ENCODE data around the gene USP24. TPM values are rescaled to one million over a fixed set of nuclear protein-coding genes. Genes with fewer than 3 reads are reported as not detected.

USP24 gene
- total RNA-seq, 1 experiment from 2014 or later: 40.9 TPM

DNA sequence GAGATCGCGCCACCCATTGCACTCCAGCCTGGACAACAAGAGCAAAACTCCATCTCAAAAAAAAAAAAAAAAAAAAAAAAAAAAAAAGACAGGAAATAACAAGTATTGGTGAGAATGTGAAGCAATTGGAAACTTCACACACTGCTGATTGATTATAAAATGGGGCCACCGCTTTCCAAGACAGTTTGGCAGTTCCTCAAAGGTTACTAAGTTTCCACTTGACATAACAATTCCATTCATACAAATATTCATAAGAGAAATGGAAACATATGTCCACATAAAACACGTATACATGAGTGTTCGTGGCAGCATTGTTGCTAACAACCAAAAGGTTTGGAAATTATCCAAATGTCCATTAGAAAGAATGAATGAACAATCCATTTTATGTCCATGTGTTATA lies 26.3 kb downstream of the USP24 start (continued):
- TF ChIP-seq SOX15 (CRISPR knock-in tag; IDR thresholded peaks at IDR 0.05) (no peak), SMAD3 (CRISPR knock-in tag; IDR thresholded peaks at IDR 0.05; ENCODE audit: borderline replicate concordance) (no peak), ZNF423 (CRISPR knock-in tag; IDR thresholded peaks at IDR 0.05) (no peak), ZNF396 (CRISPR knock-in tag; IDR thresholded peaks at IDR 0.05; ENCODE audit: borderline replicate concordance) (no peak), JUN (CRISPR knock-in tag; IDR thresholded peaks at IDR 0.05) (no peak), ESRRA (CRISPR knock-in tag; IDR thresholded peaks at IDR 0.05; ENCODE audit: borderline replicate concordance) (no peak), MXD4 (CRISPR knock-in tag; IDR thresholded peaks at IDR 0.05; ENCODE audit: borderline replicate concordance) (no peak)
- TF ChIP-seq, protein P1, sequence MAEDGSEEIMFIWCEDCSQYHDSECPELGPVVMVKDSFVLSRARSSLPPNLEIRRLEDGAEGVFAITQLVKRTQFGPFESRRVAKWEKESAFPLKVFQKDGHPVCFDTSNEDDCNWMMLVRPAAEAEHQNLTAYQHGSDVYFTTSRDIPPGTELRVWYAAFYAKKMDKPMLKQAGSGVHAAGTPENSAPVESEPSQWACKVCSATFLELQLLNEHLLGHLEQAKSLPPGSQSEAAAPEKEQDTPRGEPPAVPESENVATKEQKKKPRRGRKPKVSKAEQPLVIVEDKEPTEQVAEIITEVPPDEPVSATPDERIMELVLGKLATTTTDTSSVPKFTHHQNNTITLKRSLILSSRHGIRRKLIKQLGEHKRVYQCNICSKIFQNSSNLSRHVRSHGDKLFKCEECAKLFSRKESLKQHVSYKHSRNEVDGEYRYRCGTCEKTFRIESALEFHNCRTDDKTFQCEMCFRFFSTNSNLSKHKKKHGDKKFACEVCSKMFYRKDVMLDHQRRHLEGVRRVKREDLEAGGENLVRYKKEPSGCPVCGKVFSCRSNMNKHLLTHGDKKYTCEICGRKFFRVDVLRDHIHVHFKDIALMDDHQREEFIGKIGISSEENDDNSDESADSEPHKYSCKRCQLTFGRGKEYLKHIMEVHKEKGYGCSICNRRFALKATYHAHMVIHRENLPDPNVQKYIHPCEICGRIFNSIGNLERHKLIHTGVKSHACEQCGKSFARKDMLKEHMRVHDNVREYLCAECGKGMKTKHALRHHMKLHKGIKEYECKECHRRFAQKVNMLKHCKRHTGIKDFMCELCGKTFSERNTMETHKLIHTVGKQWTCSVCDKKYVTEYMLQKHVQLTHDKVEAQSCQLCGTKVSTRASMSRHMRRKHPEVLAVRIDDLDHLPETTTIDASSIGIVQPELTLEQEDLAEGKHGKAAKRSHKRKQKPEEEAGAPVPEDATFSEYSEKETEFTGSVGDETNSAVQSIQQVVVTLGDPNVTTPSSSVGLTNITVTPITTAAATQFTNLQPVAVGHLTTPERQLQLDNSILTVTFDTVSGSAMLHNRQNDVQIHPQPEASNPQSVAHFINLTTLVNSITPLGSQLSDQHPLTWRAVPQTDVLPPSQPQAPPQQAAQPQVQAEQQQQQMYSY (CRISPR knock-in tag; IDR thresholded peaks at IDR 0.05): no peak
- TF ChIP-seq, protein P2, sequence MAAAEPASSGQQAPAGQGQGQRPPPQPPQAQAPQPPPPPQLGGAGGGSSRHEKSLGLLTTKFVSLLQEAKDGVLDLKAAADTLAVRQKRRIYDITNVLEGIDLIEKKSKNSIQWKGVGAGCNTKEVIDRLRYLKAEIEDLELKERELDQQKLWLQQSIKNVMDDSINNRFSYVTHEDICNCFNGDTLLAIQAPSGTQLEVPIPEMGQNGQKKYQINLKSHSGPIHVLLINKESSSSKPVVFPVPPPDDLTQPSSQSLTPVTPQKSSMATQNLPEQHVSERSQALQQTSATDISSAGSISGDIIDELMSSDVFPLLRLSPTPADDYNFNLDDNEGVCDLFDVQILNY (CRISPR knock-in tag; IDR thresholded peaks at IDR 0.05): no peak
- TF ChIP-seq, protein P3, sequence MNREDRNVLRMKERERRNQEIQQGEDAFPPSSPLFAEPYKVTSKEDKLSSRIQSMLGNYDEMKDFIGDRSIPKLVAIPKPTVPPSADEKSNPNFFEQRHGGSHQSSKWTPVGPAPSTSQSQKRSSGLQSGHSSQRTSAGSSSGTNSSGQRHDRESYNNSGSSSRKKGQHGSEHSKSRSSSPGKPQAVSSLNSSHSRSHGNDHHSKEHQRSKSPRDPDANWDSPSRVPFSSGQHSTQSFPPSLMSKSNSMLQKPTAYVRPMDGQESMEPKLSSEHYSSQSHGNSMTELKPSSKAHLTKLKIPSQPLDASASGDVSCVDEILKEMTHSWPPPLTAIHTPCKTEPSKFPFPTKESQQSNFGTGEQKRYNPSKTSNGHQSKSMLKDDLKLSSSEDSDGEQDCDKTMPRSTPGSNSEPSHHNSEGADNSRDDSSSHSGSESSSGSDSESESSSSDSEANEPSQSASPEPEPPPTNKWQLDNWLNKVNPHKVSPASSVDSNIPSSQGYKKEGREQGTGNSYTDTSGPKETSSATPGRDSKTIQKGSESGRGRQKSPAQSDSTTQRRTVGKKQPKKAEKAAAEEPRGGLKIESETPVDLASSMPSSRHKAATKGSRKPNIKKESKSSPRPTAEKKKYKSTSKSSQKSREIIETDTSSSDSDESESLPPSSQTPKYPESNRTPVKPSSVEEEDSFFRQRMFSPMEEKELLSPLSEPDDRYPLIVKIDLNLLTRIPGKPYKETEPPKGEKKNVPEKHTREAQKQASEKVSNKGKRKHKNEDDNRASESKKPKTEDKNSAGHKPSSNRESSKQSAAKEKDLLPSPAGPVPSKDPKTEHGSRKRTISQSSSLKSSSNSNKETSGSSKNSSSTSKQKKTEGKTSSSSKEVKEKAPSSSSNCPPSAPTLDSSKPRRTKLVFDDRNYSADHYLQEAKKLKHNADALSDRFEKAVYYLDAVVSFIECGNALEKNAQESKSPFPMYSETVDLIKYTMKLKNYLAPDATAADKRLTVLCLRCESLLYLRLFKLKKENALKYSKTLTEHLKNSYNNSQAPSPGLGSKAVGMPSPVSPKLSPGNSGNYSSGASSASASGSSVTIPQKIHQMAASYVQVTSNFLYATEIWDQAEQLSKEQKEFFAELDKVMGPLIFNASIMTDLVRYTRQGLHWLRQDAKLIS (CRISPR knock-in tag; IDR thresholded peaks at IDR 0.05; ENCODE audit: borderline replicate concordance): no peak
- TF ChIP-seq, protein P4, sequence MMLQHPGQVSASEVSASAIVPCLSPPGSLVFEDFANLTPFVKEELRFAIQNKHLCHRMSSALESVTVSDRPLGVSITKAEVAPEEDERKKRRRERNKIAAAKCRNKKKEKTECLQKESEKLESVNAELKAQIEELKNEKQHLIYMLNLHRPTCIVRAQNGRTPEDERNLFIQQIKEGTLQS (CRISPR knock-in tag; conservative IDR thresholded peaks at IDR 0.05): no peak

DNA sequence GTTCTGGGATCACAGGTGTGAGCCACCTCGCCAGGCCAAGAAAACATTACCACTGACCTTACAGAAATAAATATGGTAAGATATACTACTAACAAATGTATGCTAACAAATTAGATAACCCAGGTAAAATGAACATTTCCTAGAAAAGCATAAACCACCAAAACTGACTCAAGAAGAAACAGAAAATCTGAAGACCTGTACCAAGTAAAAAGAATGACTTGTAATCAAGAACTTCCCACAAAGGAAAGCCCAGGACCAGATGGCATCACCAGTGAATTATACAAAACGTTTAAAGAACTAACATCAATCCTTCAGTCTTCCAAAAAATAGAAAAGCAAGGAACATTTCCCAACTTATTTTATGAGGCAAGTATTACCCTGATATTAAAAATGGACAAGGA lies 29.3 kb downstream of the USP24 start:
- DNase-seq (ENCODE audit: low spot score): no peak
- peaks cover 19% of the 10 kb centered on the region for H3K36me3 Mint-ChIP-seq
- ChIA-PET POLR2A (no interaction called here), CTCF (no interaction called here)
- no peaks in the 10 kb centered on the region for H3K27me3 Mint-ChIP-seq (ENCODE audit: low read depth)
- H3K4me3 Mint-ChIP-seq: no peak overlapping the region
- H3K27ac Mint-ChIP-seq: peak overlapping the region; percentile 6; the same call in 1 of the 2 replicates
- no peak for ATAC-seq
- peaks cover 2% of the 10 kb centered on the region; the same call in 1 of the 2 replicates for H3K4me1 Mint-ChIP-seq
- H3K9me3 Mint-ChIP-seq: peaks cover 20% of the 10 kb centered on the region
- TF ChIP-seq JUN (CRISPR knock-in tag; IDR thresholded peaks at IDR 0.05) (no peak), NFATC4 (CRISPR knock-in tag; IDR thresholded peaks at IDR 0.05) (no peak), JAZF1 (CRISPR knock-in tag; IDR thresholded peaks at IDR 0.05) (no peak), IRF2 (CRISPR knock-in tag; IDR thresholded peaks at IDR 0.05; ENCODE audit: borderline replicate concordance, low read depth) (no peak), SOX15 (CRISPR knock-in tag; IDR thresholded peaks at IDR 0.05) (no peak)
- TF ChIP-seq, protein P5, sequence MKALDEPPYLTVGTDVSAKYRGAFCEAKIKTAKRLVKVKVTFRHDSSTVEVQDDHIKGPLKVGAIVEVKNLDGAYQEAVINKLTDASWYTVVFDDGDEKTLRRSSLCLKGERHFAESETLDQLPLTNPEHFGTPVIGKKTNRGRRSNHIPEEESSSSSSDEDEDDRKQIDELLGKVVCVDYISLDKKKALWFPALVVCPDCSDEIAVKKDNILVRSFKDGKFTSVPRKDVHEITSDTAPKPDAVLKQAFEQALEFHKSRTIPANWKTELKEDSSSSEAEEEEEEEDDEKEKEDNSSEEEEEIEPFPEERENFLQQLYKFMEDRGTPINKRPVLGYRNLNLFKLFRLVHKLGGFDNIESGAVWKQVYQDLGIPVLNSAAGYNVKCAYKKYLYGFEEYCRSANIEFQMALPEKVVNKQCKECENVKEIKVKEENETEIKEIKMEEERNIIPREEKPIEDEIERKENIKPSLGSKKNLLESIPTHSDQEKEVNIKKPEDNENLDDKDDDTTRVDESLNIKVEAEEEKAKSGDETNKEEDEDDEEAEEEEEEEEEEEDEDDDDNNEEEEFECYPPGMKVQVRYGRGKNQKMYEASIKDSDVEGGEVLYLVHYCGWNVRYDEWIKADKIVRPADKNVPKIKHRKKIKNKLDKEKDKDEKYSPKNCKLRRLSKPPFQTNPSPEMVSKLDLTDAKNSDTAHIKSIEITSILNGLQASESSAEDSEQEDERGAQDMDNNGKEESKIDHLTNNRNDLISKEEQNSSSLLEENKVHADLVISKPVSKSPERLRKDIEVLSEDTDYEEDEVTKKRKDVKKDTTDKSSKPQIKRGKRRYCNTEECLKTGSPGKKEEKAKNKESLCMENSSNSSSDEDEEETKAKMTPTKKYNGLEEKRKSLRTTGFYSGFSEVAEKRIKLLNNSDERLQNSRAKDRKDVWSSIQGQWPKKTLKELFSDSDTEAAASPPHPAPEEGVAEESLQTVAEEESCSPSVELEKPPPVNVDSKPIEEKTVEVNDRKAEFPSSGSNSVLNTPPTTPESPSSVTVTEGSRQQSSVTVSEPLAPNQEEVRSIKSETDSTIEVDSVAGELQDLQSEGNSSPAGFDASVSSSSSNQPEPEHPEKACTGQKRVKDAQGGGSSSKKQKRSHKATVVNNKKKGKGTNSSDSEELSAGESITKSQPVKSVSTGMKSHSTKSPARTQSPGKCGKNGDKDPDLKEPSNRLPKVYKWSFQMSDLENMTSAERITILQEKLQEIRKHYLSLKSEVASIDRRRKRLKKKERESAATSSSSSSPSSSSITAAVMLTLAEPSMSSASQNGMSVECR (CRISPR knock-in tag; IDR thresholded peaks at IDR 0.05; ENCODE audit: borderline replicate concordance): no peak
- TF ChIP-seq, protein P6, sequence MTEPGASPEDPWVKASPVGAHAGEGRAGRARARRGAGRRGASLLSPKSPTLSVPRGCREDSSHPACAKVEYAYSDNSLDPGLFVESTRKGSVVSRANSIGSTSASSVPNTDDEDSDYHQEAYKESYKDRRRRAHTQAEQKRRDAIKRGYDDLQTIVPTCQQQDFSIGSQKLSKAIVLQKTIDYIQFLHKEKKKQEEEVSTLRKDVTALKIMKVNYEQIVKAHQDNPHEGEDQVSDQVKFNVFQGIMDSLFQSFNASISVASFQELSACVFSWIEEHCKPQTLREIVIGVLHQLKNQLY (CRISPR knock-in tag; IDR thresholded peaks at IDR 0.05): no peak
- TF ChIP-seq, protein P7, sequence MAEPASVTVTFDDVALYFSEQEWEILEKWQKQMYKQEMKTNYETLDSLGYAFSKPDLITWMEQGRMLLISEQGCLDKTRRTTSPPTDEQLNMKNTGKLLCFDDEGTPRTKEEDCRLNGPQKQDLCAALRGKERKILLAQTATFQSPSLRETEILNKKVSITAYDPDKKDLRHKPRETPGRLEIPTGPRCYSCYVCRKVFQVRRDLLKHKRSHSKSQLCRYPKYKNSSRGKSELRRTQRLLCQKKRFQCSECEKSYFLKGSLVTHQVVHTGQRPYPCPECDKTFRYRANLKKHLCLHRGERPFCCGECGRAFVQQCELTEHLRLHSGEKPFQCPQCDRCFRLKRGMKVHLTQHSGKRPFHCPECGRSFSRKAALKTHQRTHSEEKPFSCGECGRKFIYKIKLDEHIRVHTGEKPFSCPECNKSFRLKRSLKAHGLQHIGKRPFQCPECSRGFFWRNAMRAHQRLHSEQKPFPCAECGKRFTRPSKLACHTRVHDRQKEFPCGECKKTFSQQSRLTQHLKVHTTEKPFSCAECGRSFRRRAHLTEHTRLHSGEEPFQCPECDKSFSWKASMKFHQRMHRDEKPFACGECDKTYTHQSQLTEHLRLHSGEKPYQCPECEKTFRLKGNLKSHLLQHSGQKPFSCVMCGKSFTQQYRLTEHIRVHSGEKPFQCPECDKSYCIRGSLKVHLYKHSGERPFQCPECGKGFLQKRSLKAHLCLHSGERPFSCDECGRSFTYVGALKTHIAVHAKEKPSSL (CRISPR knock-in tag; conservative IDR thresholded peaks at IDR 0.05): no peak
- TF ChIP-seq, protein P8, sequence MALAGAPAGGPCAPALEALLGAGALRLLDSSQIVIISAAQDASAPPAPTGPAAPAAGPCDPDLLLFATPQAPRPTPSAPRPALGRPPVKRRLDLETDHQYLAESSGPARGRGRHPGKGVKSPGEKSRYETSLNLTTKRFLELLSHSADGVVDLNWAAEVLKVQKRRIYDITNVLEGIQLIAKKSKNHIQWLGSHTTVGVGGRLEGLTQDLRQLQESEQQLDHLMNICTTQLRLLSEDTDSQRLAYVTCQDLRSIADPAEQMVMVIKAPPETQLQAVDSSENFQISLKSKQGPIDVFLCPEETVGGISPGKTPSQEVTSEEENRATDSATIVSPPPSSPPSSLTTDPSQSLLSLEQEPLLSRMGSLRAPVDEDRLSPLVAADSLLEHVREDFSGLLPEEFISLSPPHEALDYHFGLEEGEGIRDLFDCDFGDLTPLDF (CRISPR knock-in tag; IDR thresholded peaks at IDR 0.05): no peak
